Osteocyte (in vitro differentiated cells): ENCODE data around the gene ARHGAP30. TPM values are rescaled to one million over a fixed set of nuclear protein-coding genes. Genes with fewer than 3 reads are reported as not detected.

Source experiments
- DNase-seq: peaks from one replicate; pipeline ENCODE4 v3.0.0; 2021; ENCODE audit warnings: mixed read lengths; ENCODE audit not compliant: unreplicated experiment; ENCODE audit errors: extremely low spot score
- H3K27ac Mint-ChIP-seq: one replicate; pipeline ENCODE4 v1.8.0; 2021; ENCODE audit warnings: mild to moderate bottlenecking, mixed read lengths; ENCODE audit not compliant: unreplicated experiment
- H3K27me3 Mint-ChIP-seq: one replicate; pipeline ENCODE4 v1.8.0; 2021; ENCODE audit warnings: mixed read lengths; ENCODE audit not compliant: unreplicated experiment
- H3K36me3 Mint-ChIP-seq: one replicate; pipeline ENCODE4 v1.8.0; 2021; ENCODE audit warnings: mixed read lengths; ENCODE audit not compliant: unreplicated experiment
- H3K4me1 Mint-ChIP-seq: one replicate; pipeline ENCODE4 v1.8.0; 2021; ENCODE audit warnings: mixed read lengths; ENCODE audit not compliant: unreplicated experiment
- H3K4me3 Mint-ChIP-seq: one replicate; pipeline ENCODE4 v1.8.0; 2021; ENCODE audit warnings: mild to moderate bottlenecking, moderate library complexity, mixed read lengths; ENCODE audit not compliant: unreplicated experiment
- H3K9me3 Mint-ChIP-seq: one replicate; pipeline ENCODE4 v1.8.0; 2021; ENCODE audit warnings: mixed read lengths; ENCODE audit not compliant: unreplicated experiment
- CTCF ChIP-seq: fragments of 200-600 bp; sonication (generic); IDR thresholded peaks from 2 replicates; pipeline ENCODE4 v1.5.0; 2021; ENCODE audit warnings: antibody characterized with exemption, mild to moderate bottlenecking, moderate library complexity
- total RNA-seq: library from RNA; stranded (reverse); gene quantifications from 2 replicates; pipeline ENCODE4 v1.2.1, GENCODE V29; 2021

Gene ARHGAP30
- total RNA-seq, 1 donor from 2014 or later = not detected

- no peak overlapping the region for H3K27ac Mint-ChIP-seq
- no peak for TF ChIP-seq CTCF
- DNase-seq = no peak
- no peaks in the 10 kb centered on the region for H3K36me3 Mint-ChIP-seq
- H3K27me3 Mint-ChIP-seq = peaks cover 33% of the 10 kb centered on the region
- H3K4me3 Mint-ChIP-seq = no peak overlapping the region
- H3K9me3 Mint-ChIP-seq = no peaks in the 10 kb centered on the region
- H3K4me1 Mint-ChIP-seq = no peaks in the 10 kb centered on the region
These were observed 8.3 kb downstream of the ARHGAP30 start for GRCh38 chr1:161061419-161061818.

GRCh38 chr1:161059293-161059692, 10.4 kb downstream of the ARHGAP30 start:
- Mint-ChIP-seq H3K4me1 (no peaks in the 10 kb centered on the region), H3K36me3 (no peaks in the 10 kb centered on the region), H3K27ac (no peak overlapping the region), H3K27me3 (peaks cover 34% of the 10 kb centered on the region), H3K4me3 (no peak overlapping the region), H3K9me3 (no peaks in the 10 kb centered on the region)
- no peak for DNase-seq
- no peak for TF ChIP-seq CTCF

- no peak overlapping the region for H3K4me3 Mint-ChIP-seq
- H3K27me3 Mint-ChIP-seq = peaks cover 16% of the 10 kb centered on the region
- H3K27ac Mint-ChIP-seq = no peak overlapping the region
- H3K36me3 Mint-ChIP-seq = no peaks in the 10 kb centered on the region
- no peaks in the 10 kb centered on the region for H3K4me1 Mint-ChIP-seq
- TF ChIP-seq CTCF = no peak
- peaks cover 2% of the 10 kb centered on the region for H3K9me3 Mint-ChIP-seq
- DNase-seq = no peak
These were observed 14.9 kb downstream of the ARHGAP30 start for GRCh38 chr1:161054805-161055204.

- no peak for DNase-seq
- Mint-ChIP-seq H3K9me3 (peaks cover 4% of the 10 kb centered on the region), H3K4me3 (no peak overlapping the region), H3K27me3 (peaks cover 10% of the 10 kb centered on the region), H3K27ac (no peak overlapping the region), H3K4me1 (no peaks in the 10 kb centered on the region), H3K36me3 (no peaks in the 10 kb centered on the region)
- TF ChIP-seq CTCF = no peak
These were observed 15.5 kb downstream of the ARHGAP30 start for GRCh38 chr1:161054232-161054631.

- DNase-seq = no peak
- Mint-ChIP-seq H3K27ac (no peak overlapping the region), H3K4me1 (no peaks in the 10 kb centered on the region), H3K4me3 (no peak overlapping the region), H3K9me3 (peaks cover 10% of the 10 kb centered on the region), H3K27me3 (peaks cover 9% of the 10 kb centered on the region), H3K36me3 (no peaks in the 10 kb centered on the region)
- no peak for TF ChIP-seq CTCF
These were observed 16.8 kb downstream of the ARHGAP30 start for GRCh38 chr1:161052899-161053298.
